Retina (tissue), 1 donor: ENCODE results near the gene OPHN1.
"Not testable (repeated sequence)": the region's sequence is repeated elsewhere in the genome, so short reads cannot be mapped to it uniquely, and the experiment has no call there.

Experiments used
- DNase-seq: peaks from one replicate; pipeline ENCODE4 v3.0.0-alpha.2; 2016

Gene OPHN1

GRCh38 chrX:68354879-68355628, 78.2 kb downstream of the OPHN1 start:
- DNase-seq: no peak

GRCh38 chrX:68345025-68345424, 88.3 kb downstream of the OPHN1 start:
- no peak for DNase-seq

GRCh38 chrX:68343551-68343950, 89.7 kb downstream of the OPHN1 start:
- DNase-seq: no peak

GRCh38 chrX:68332201-68332731, 101.0 kb downstream of the OPHN1 start:
- DNase-seq: no peak

GRCh38 chrX:68326841-68327240, 106.5 kb downstream of the OPHN1 start:
- not testable (repeated sequence) for DNase-seq

- DNase-seq: no peak
Observed at GRCh38 chrX:68307769-68308168, 125.5 kb downstream of the OPHN1 start.

GRCh38 chrX:68304602-68305001, 128.7 kb downstream of the OPHN1 start:
- no peak for DNase-seq

GRCh38 chrX:68299898-68300297, 133.4 kb downstream of the OPHN1 start:
- DNase-seq: no peak

- no peak for DNase-seq
Observed at GRCh38 chrX:68292471-68292870, 140.8 kb downstream of the OPHN1 start.

- DNase-seq: no peak
Observed at GRCh38 chrX:68288127-68288526, 145.2 kb downstream of the OPHN1 start.

GRCh38 chrX:68287419-68287818, 145.9 kb downstream of the OPHN1 start:
- no peak for DNase-seq

GRCh38 chrX:68286980-68287379, 146.3 kb downstream of the OPHN1 start:
- no peak for DNase-seq

GRCh38 chrX:68286076-68286475, 147.2 kb downstream of the OPHN1 start:
- no peak for DNase-seq

GRCh38 chrX:68284281-68284904, 148.9 kb downstream of the OPHN1 start:
- no peak for DNase-seq

- no peak for DNase-seq
Observed at GRCh38 chrX:68273887-68274286, 159.4 kb downstream of the OPHN1 start.

- DNase-seq: not testable (repeated sequence)
Observed at GRCh38 chrX:68264793-68265192, 168.5 kb downstream of the OPHN1 start.

- no peak for DNase-seq
Observed at GRCh38 chrX:68261060-68261672, 172.1 kb downstream of the OPHN1 start.

GRCh38 chrX:68256990-68257389, 176.3 kb downstream of the OPHN1 start:
- no peak for DNase-seq

GRCh38 chrX:68254738-68255645, 178.3 kb downstream of the OPHN1 start:
- DNase-seq: no peak

GRCh38 chrX:68252664-68253063, 180.6 kb downstream of the OPHN1 start:
- DNase-seq: no peak

GRCh38 chrX:68249903-68250302, 183.4 kb downstream of the OPHN1 start:
- no peak for DNase-seq

- DNase-seq: no peak
Observed at GRCh38 chrX:68249401-68249831, 183.9 kb downstream of the OPHN1 start.

- no peak for DNase-seq
Observed at GRCh38 chrX:68238568-68238967, 194.7 kb downstream of the OPHN1 start.
